ENCODE results near the gene CRYBG3.

Gene CRYBG3

DNA sequence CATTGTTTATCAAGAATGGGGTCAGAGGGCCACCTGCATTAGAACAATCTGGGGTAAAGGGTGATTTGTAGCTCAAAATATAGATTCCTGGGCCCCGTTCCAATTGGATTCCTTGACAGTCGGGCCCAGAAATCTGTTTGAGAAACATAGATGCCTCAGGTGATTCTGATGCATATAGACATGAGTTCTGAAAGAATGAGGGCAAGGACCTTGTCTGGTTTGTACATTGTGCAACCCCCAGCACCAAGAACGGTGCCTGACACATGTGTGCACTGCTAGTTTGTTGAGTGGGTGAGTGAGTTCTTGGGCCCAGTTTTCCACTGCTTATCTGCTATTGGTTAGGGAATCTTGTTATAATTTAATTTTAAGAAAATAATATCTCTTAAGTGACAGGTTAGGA, 16.6 kb downstream of the CRYBG3 start:
- no peak for DNase-seq (ENCODE audit: low read depth)

DNA sequence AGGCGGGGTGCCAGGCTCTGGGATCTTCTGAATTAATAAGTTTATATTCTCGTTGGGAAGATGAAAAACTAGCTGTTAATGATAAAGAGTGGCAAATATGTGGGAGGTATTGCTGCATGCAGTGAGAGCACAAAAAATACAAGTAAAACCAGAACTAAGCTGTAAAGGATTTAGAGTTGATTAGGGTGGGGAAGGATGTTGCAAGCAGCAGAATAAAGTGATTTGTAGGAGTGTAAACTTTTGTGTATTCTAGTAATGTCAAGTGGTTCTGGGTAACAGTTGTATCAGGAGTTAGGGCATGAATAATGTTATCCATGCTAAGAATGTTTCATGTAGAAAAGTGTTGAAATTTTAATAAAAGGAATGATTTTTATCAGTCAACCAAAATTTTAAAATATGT, 18.1 kb downstream of the CRYBG3 start:
- no peak for DNase-seq (ENCODE audit: low read depth)

DNA sequence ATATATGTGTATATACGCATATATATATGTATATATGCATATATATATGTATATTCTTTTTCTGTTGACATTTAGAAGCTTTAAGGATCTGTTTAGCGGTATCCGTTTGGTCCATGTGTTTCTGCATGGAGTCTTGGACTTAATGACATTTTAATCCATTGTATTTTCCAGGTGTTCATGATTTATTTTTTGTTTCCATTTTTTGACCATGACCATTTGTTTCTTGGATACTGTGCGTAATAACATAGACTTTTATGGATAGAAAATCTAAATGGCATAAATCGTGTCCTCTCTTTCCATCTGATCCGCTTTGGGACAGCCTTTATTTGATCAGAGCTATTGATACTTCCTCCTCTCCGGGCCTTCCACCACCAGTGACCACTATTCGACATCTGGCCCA, 19.5 kb downstream of the CRYBG3 start:
- DNase-seq (ENCODE audit: low read depth) = no peak

DNA sequence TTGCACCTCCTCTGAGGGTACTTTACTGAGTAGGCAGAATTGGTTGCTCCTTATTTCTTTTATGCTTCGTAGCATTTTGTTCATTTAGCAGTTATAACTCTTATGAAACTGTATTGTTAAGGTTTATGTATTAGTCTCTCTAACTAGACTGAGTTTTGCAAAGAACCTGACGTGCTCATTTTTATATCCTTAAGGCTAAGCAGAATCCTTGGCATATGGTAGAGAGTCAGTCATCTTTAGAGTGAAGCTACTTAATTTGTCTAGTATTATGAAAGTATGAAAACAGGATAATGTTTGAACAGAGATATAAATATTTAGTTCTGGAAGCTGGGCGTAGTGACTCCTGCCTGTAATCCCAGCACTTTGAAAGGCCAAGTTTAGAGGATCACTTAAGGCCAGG, 20.1 kb downstream of the CRYBG3 start:
- DNase-seq (ENCODE audit: low read depth) = no peak

DNA sequence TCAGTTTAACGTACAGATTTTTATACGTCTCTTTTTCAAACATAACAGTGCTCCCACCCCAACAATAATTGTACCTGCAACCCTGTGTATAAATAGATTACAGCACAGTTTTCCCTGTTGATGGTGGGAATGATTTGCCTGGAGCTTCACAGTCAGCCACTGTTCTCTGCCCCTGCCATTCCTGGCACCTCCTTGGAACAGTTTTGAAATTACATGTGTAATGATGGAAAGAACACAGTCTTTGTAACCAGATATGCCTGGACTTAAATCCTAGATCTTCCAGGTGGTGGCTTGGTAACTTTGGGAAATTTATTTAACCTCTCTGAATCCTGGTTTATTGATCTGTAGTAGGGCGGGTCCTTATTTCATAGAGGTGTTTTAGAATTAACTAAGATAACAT, 27.0 kb downstream of the CRYBG3 start:
- DNase-seq (ENCODE audit: low read depth) = no peak

DNA sequence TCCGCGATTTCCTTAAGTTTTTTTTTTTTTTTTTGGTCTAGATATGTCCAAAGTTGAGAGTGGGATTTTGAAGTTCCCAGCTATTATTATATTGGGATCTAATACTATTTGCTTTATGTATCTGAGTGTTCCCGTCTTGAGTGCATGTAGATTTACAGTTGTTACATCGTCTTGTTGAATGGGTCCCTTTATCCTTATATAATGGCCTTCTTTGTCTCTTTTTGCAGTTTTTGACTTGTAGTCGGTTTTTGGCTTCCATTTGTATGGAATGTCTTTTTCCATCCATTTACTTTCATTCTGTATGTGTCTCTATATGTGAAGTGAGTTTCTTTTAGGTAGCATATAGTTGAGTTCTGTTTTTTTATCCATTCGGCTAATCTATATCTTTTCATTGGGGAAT, 35.6 kb downstream of the CRYBG3 start:
- DNase-seq (ENCODE audit: low read depth) = no peak

DNA sequence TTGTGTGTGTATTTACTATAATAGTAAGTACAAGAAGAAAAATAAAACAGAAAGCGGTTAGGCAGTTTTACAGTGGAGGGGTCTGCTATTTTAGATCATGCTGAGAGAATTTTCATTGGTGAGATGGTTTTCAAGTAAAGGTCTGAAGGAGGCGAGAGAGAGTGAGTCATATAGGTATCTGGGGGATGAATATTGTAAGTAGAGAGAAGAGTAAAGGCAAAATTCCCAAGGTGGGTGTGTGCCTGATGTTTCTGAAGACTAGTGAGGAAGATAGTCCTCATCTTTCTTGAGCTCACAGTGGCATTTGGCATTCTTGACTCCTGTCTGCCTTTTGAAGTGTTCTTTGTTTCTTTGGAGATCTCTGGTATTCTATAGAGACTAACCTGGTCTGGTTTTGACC, 38.6 kb downstream of the CRYBG3 start:
- no peak for DNase-seq (ENCODE audit: low read depth)

DNA sequence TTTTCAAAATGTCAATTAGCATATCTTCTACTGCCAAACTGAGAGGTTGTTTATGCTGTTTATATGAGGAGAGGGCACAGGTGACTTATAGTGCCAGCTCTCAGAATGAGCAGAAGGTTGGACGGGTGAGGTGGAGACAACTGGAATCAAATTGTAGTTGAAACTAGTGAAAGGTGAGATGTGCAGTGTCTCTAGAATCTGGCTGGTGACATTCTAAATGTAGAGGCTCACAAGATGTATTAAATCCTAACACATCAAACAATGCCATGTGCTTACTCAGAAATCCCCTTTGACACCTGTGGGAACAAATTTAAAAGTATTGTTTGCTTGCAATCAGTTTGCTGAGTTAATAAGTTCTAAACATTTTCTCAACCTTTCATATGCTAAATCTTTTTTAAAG, 40.8 kb downstream of the CRYBG3 start:
- DNase-seq (ENCODE audit: low read depth) = no peak

DNA sequence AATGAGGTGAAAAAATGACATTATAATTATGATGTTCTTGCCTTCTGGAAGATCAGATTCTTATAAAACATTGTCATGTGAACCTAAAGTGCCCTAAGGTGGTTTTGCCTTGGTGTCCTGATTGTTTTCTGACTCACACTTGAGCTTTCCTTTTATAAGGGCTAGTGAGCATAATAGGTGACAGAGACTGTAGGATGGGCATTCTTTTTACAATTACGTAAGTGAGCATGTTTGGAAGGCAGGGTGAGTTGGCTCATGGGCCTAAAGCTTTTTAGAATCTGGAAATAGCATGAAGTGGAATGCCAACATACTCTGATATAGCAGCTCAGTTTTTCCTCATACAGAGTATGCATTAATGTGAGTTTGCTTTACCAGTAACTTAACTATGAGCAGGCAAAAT, 41.2 kb downstream of the CRYBG3 start:
- no peak for DNase-seq (ENCODE audit: low read depth)

DNA sequence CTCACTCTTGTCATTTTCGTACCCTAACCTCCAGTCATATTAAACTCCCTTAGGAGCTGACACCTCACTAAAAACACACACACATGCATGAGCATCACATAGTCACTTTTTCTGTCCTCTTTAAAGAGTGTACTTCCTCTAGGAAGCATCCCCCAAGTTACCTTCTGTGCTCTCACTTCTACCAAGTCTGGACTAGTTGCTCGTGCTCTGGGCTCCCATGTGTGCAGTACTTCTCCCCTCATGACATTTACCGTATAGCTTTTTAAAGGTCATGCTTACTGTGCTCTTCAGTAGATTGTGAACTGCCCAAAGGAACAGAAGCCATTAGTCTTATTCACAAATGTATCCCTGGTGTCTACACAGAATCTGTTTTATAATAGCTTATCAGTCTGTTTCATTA, 42.0 kb downstream of the CRYBG3 start:
- DNase-seq (ENCODE audit: low read depth) = no peak

DNA sequence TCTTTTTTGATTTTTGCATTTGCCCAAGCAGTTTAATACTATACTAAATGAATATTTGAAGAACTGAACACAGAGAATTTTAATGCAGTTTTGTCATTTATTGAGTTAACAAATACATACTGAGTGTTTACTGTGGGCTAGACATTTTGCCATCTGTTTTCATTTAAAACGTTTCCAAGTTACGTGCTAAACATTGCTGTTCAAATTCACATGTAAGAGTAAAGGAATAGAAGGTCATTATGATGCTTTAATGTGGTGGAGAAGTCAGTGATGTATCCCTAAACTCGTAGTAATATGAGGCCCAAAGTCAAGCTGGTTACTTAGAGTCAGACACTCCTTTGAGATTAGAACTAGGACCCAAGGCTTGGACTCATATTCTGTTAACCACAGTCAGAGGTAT, 49.4 kb downstream of the CRYBG3 start:
- DNase-seq (ENCODE audit: low read depth) = no peak

DNA sequence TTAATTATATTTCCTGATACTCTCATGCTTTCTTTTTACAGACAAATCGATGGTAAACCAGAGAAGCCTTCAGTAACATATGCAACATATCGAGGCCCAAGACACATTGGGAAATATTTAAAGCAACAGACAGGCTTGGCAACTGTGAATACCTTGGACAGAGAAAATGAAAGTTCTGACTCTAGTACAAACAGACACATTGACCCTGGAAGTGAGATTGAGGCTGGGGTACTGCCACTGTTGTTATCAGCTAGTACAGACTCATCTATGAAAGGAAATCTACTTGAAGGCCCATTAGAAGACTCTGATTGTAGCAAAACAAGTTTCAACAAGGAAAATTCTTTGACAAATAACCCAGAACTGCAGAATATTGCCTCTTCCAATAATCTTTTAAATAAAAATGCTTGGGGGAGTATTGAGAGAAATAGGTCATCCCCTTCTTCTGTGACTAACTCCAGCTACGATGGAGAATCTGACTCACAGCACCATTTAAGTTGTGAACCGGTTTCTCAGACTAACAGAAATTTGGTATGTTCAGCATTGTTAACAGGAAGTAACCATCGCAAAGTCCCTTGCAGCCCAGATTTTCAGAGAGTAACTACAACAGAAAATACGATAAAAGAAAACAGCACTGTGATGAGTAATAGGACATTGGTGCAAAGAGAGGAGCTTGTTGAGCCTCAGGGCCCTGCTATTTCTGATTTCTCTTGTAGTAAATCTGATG, 50.2 kb downstream of the CRYBG3 start:
- DNase-seq (ENCODE audit: low read depth) = no peak

DNA sequence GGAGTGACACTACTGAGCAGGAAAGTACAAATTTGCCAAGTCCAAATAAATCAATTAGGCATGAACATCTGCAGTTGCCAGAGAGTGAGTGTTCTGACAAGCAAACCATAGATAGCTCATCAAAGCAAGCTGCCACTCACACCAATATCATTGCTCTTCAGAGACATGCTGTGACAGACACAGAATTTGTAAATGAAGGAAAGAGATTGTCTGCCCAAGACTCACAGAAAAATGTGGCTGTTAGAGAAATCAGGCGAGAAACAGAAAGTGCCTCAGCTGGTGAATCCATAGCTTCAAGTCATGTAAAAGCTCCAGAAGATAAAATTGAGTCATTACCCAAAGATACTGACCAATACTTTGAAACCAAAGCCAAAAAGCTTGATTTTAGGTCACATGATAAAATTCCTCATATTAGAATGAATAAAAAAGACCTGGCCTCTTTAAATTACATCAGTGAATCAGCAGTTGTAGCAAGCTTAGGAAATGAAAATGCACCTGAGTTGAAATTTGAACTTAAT, 50.8 kb downstream of the CRYBG3 start:
- no peak for DNase-seq (ENCODE audit: low read depth)

DNA sequence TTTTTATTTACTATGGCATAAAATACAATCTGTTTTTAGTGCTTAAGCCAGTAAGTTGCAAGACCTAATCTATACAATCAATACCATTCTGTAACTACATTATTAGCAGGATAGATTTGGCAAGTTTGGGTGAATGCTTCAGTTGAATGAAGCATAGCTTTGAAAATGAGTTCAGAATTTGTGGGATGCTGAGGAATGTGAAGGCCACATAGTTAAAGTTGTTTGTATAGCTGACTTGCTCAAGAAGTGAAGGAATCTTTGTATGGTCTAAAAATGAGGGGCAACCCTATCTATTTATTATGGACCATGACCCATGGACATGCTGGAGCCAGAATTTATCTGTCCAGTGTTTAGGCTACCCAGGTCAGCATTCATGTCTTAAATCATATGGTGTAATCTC, 58.5 kb downstream of the CRYBG3 start:
- DNase-seq (ENCODE audit: low read depth) = no peak

DNA sequence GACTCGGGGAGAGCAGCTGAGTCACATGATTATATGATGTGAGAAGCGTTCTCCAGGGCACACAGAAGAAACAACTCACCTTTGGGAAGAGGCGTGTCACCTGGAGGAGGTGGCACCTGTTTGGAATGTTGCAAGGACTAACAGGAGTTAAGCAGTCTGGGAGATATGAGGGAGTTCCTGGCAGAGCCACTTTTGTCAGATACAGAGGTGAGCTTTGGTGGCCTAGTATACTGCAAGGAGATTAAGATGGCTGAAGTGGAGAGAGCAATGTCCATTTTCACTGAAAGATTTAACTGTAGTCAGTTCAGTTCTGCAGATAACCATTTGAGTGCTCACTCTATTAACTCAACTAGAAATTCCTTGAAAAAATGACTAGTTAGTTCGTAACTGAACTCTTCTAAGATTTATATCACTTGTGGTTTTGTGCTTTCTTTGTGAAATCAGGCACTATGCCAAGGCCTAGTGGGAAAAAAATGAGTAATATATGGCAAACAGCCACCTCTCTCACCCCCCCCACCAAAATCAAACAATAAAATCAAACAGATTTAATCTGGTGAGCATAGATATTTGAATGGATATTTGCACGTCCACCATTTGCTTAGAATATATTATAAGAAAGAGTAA, 61.3 kb downstream of the CRYBG3 start:
- no peak for DNase-seq (ENCODE audit: low read depth)

DNA sequence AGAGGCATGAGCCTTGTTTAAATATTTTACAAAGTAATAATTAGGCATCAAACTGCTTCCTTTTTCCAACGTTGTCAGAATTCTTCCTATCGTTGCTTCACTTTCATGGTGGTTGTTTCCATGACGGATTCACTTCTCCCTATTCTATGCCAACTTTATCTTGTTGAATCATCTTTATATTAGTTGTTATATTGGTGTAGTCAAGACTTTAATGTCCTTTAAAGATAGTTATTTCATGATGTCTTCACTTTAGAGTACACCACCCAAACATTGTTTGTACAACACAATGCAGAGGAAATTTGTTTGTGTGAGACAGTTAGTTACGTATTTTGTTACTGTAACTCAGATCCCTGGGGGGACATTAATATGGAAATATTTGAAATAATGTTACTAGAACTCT, 61.9 kb downstream of the CRYBG3 start:
- no peak for DNase-seq (ENCODE audit: low read depth)

DNA sequence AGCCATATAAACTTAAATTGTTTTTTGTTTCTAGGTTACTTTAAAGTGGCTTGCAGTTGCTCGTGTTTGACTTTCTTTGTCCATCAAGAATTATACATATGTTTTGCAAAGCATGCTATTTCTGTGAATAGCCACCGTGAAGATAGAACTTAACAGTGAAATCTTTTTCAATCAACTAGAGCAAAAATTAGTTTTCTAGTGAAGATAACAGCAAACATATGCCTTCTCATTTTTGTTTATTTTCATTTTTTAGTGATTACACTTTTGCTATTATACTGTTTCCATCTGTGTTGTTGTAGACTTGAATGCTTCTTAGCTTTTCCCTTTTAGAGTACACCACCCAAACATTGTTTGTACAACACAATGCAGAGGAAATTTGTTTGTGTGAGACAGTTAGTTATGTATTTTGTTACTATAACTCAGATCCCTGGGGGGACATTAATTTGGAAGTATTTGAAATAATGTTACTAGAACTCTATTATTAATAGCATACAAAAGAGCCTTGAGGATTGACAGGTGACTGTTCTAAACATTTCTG, 62.8 kb downstream of the CRYBG3 start:
- no peak for DNase-seq (ENCODE audit: low read depth)

DNA sequence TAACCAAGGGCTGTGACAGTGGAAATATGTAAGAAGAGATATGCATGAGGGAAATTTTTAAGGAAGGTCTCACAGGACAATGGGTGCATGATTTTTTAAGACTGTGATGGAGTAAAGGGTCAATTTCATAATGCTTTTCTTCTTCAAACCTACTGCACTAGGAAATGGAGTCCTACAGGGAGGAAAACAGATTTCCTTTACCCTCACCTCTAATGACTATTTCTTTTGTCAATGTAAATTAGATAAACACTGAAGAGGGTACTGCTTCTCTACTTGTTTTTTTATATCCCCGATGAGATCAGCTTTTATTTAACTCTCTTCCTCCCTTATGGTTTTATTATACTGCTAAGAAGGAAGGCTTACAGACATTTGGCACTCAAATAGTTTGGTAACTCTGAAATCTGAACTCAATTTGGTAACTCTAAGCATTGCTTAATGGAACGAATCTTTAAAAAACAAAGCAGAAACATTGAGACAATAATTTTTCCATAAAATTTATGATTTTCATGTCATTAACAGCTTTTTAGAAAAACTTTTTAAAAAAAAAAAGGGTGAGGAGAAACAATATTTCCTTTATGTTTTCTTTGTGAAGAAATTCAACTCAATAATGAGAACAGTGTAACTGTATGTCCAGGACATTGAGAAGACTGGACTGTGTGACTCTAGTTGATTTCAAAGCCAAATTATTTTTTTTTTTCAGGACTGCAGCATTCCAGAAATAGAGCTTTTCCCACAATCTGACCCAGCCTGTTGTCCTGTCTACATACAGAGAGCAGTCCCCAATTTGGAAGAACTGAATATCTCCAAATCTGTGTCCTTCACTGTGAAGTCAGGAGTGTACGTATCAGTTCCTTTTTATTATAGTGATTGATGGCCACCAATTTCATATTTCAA, 64.4 kb downstream of the CRYBG3 start:
- no peak for DNase-seq (ENCODE audit: low read depth)

DNA sequence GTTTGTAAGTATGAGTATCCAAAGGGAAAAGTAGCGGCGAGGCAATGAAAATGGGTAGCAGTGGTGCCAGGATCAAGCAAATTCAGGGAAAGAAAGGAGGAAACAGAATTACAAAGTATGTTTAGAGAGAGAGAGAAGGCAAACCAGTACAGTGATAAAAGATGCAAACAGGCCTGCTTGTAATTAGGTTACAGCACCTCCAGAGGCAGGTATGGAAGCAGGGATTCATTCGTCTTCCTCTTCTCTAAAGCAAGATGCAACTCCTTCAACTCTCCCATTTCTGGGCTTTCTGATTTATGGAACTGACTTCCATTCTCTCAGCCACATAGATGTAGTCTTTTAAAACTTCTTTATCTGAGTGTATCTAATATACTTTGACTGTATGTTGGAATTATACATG, 68.0 kb downstream of the CRYBG3 start:
- DNase-seq (ENCODE audit: low read depth) = no peak

DNA sequence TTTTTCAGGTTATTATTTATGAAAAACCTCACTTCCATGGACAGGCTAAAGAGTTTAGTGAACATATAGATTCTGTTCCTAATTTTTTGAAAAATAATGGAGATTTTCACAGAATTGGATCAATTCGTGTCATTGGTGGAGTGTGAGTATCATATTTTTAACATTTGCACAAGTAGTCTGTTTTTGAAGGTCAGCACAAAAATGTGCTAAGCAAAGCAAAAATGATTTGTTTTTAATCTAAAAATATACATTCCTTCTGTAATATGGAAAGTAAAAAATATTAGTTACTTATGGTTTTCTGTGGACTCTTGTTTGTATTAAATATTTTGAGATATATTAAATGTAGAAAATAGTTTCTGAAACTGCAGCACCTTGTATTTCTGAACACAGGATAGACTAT, 71.0 kb downstream of the CRYBG3 start:
- no peak for DNase-seq (ENCODE audit: low read depth)

DNA sequence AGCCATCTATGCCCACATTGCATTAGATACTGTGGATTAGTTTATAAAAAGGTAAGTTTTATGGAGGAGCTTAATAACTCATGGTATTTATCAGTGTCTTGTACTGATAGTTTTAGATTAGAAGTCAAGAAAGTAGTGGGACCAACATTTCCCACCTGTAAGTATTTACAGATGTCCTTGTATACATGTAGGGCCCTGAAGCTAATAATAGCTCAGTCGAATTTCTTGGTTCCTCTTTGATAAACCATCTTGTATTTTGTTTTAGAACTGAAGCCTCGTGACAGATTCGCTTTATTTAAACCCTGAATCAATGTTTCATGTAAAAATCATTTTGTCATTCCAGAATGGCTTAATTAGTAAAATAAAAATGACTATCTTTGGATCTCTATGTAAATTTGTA, 73.4 kb downstream of the CRYBG3 start:
- DNase-seq (ENCODE audit: low read depth) = no peak

DNA sequence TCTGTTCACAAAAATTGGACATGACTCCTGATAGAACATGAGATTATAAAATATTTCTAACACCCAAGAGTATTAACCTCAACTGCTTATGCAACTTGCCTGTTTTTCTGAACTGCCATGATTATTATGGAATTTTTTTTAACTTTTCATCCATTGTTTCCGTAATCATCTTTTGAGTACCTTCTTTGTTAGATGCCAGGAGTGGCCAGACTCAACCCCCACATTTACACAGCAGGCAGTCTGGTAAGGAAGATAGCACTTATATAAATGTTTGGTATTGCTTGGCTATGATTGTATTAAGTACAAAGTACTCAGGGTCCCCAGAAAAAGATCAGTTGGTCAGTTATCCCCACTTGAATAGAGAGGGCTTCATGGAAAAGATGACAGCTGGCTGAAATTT, 74.3 kb downstream of the CRYBG3 start:
- no peak for DNase-seq (ENCODE audit: low read depth)

DNA sequence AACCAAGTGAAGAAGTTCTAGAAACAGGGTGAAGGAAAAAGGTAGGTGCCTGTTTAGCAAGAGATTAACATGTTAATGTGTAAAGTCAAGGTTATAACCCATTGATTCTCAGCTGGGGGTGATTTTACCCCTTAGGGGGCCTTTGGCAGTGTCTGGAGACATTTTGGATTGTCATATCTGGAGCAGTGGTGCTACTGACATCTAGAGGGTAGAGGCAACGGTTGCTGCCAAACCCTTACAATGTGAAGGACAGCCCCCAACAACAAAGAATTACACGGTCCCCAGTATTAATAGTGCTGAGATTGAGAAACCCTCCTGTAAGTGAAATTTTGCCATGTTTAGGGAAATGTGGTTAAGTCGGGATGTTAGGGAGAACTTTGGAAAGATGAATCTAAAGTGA, 74.7 kb downstream of the CRYBG3 start:
- DNase-seq (ENCODE audit: low read depth) = no peak
